Peyer's patch (tissue), 4 donors: ENCODE results near the gene DNM3.

Experiments
- POLR2A ChIP-seq, 2 donors: fragments of 450-650 bp; IDR thresholded peaks; one replicate each; pipeline ENCODE4 v1.5.1; 2017; ENCODE audit warnings: antibody characterized with exemption in 2 of 2, mild to moderate bottlenecking in 2 of 2, moderate library complexity in 2 of 2
- TF ChIP-seq, protein P1 (sequence below), 6 experiments: fragments of 450-650 bp in 4 of 6; fragments of 200-600 bp in 2 of 6; sonication (generic) in 1 of 6; IDR thresholded peaks; one replicate each; pipeline ENCODE4 v1.5.1; 2017 to 2019; ENCODE audit warnings: antibody characterized with exemption in 6 of 6, mild to moderate bottlenecking in 3 of 6, moderate library complexity in 1 of 6

DNA sequence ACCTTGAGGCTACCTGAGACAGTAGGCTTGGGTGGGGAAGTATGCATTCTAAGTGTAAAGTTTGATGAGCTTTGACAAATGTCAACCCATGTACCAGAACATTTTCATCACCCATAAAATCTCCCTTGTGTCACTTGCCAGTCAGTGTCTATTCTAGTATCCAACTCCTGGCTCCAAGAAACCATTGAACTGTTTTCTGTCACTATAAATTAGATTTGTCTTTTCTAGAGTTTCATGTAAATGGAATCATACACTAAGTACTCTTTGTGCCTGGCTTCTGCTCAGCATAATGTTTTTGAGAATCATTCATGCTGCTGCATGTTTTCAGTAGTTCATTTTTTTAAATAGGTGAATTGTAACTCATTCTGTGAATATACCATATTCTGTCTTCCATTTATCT, 165.4 kb downstream of the DNM3 start:
- no peak for TF ChIP-seq POLR2A (IDR thresholded peaks at IDR 0.05)
- TF ChIP-seq, protein P1, sequence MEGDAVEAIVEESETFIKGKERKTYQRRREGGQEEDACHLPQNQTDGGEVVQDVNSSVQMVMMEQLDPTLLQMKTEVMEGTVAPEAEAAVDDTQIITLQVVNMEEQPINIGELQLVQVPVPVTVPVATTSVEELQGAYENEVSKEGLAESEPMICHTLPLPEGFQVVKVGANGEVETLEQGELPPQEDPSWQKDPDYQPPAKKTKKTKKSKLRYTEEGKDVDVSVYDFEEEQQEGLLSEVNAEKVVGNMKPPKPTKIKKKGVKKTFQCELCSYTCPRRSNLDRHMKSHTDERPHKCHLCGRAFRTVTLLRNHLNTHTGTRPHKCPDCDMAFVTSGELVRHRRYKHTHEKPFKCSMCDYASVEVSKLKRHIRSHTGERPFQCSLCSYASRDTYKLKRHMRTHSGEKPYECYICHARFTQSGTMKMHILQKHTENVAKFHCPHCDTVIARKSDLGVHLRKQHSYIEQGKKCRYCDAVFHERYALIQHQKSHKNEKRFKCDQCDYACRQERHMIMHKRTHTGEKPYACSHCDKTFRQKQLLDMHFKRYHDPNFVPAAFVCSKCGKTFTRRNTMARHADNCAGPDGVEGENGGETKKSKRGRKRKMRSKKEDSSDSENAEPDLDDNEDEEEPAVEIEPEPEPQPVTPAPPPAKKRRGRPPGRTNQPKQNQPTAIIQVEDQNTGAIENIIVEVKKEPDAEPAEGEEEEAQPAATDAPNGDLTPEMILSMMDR (IDR thresholded peaks at IDR 0.05), result no peak
